Activated T-cell treated with anti-CD3 and anti-CD28 coated beads for 1 hour (primary cell): Measurements from ENCODE around the gene UNC45A.
"Not testable (repeated sequence)": the region's sequence is repeated elsewhere in the genome, so short reads cannot be mapped to it uniquely, and the experiment has no call there.

ENCODE experiments used
- DNase-seq: peaks from one replicate; pipeline ENCODE4 v3.0.0-alpha.2; 2020; ENCODE audit warnings: low read depth

UNC45A gene

GRCh38 chr15:90934949-90935751, at the start of gene UNC45A:
UNC45A (plus strand) TSS chr15:90935285; CDS start chr15:90935325, 40 bp downstream.
- peak; percentile 97 for DNase-seq

GRCh38 chr15:90885432-90886290, 49.4 kb upstream of the UNC45A start:
- DNase-seq: peak; percentile 80

GRCh38 chr15:90886291-90886614, 48.8 kb upstream of the UNC45A start:
- DNase-seq: no peak

- DNase-seq: no peak
Measured at GRCh38 chr15:90887037-90887481, 48.0 kb upstream of the UNC45A start.

GRCh38 chr15:90889313-90889730, 45.8 kb upstream of the UNC45A start:
- DNase-seq: no peak

GRCh38 chr15:90889736-90890456, 45.2 kb upstream of the UNC45A start:
- no peak for DNase-seq

- no peak for DNase-seq
Measured at GRCh38 chr15:90890839-90891238, 44.2 kb upstream of the UNC45A start.

GRCh38 chr15:90891346-90891949, 43.6 kb upstream of the UNC45A start:
- no peak for DNase-seq

- DNase-seq: no peak
Measured at GRCh38 chr15:90892023-90892422, 43.1 kb upstream of the UNC45A start.

- DNase-seq: no peak
Measured at GRCh38 chr15:90892498-90893174, 42.4 kb upstream of the UNC45A start.

GRCh38 chr15:90893175-90894090, 41.7 kb upstream of the UNC45A start:
- DNase-seq: no peak

GRCh38 chr15:90895571-90896117, 39.4 kb upstream of the UNC45A start:
- no peak for DNase-seq

GRCh38 chr15:90897131-90897655, 37.9 kb upstream of the UNC45A start:
- not testable (repeated sequence) for DNase-seq

GRCh38 chr15:90901175-90902039, 33.7 kb upstream of the UNC45A start:
- DNase-seq: no peak

- DNase-seq: peak; percentile 60
Measured at GRCh38 chr15:90902040-90902839, 32.8 kb upstream of the UNC45A start.

GRCh38 chr15:90902840-90903732, 32.0 kb upstream of the UNC45A start, which contains the start of gene MAN2A2:
MAN2A2 (plus strand) TSS chr15:90903302; CDS start chr15:90904208, 906 bp downstream.
- DNase-seq: peak; percentile 52
